ENCODE results near the gene KRT84. TPM values are rescaled to one million over a fixed set of nuclear protein-coding genes. Genes with fewer than 3 reads are reported as not detected.
"Not testable (repeated sequence)": the region's sequence is repeated elsewhere in the genome, so short reads cannot be mapped to it uniquely, and the experiment has no call there.

The KRT84 gene
- total RNA-seq, 1 experiment from 2014 or later, result not detected

GRCh38 chr12:52413782-52414345 lies 28.4 kb upstream of the KRT84 start:
- in situ Hi-C loops (cut with HindIII; ENCODE audit: low pct_unique_long_range_greater_than_20kb, low sequenced_read_pairs), result no loop called here
- no peak for DNase-seq (ENCODE audit: low read depth)

GRCh38 chr12:52413202-52413601 lies 27.8 kb upstream of the KRT84 start:
- in situ Hi-C loops (cut with HindIII; ENCODE audit: low pct_unique_long_range_greater_than_20kb, low sequenced_read_pairs), result no loop called here
- no peak for DNase-seq (ENCODE audit: low read depth)

- DNase-seq (ENCODE audit: low read depth), result no peak
- in situ Hi-C loops (cut with HindIII; ENCODE audit: low pct_unique_long_range_greater_than_20kb, low sequenced_read_pairs), result no loop called here
Observed at GRCh38 chr12:52411815-52412214, 26.4 kb upstream of the KRT84 start.

GRCh38 chr12:52410589-52411248 lies 25.3 kb upstream of the KRT84 start:
- in situ Hi-C loops (cut with HindIII; ENCODE audit: low pct_unique_long_range_greater_than_20kb, low sequenced_read_pairs), result not testable (repeated sequence)

GRCh38 chr12:52407918-52408317 lies 22.5 kb upstream of the KRT84 start:
- in situ Hi-C loops (cut with HindIII; ENCODE audit: low pct_unique_long_range_greater_than_20kb, low sequenced_read_pairs), result no loop called here
- DNase-seq (ENCODE audit: low read depth), result no peak

More at GRCh38 chr12:52410589-52411248, 25.3 kb upstream of the KRT84 start:
- not testable (repeated sequence) for DNase-seq (ENCODE audit: low read depth)

GRCh38 chr12:52405922-52406385 lies 20.5 kb upstream of the KRT84 start, which contains the start of gene KRT82:
TSS of gene KRT82 (minus strand) at chr12:52406335. CDS start at chr12:52406277, 58 bp downstream.
- in situ Hi-C loops (cut with HindIII; ENCODE audit: low pct_unique_long_range_greater_than_20kb, low sequenced_read_pairs), result no loop called here
- DNase-seq (ENCODE audit: low read depth), result no peak

GRCh38 chr12:52404951-52405350 lies 19.5 kb upstream of the KRT84 start:
- in situ Hi-C loops (cut with HindIII; ENCODE audit: low pct_unique_long_range_greater_than_20kb, low sequenced_read_pairs), result no loop called here
- no peak for DNase-seq (ENCODE audit: low read depth)

- DNase-seq (ENCODE audit: low read depth), result no peak
- in situ Hi-C loops (cut with HindIII; ENCODE audit: low pct_unique_long_range_greater_than_20kb, low sequenced_read_pairs), result no loop called here
Observed at GRCh38 chr12:52403561-52403960, 18.1 kb upstream of the KRT84 start.

- in situ Hi-C loops (cut with HindIII; ENCODE audit: low pct_unique_long_range_greater_than_20kb, low sequenced_read_pairs), result no loop called here
- no peak for DNase-seq (ENCODE audit: low read depth)
Observed at GRCh38 chr12:52402873-52403540, 17.6 kb upstream of the KRT84 start.

GRCh38 chr12:52402377-52402776 lies 16.9 kb upstream of the KRT84 start:
- in situ Hi-C loops (cut with HindIII; ENCODE audit: low pct_unique_long_range_greater_than_20kb, low sequenced_read_pairs), result no loop called here
- DNase-seq (ENCODE audit: low read depth), result no peak

- DNase-seq (ENCODE audit: low read depth), result no peak
- in situ Hi-C loops (cut with HindIII; ENCODE audit: low pct_unique_long_range_greater_than_20kb, low sequenced_read_pairs), result no loop called here
Observed at GRCh38 chr12:52401926-52402325, 16.5 kb upstream of the KRT84 start.

GRCh38 chr12:52401526-52401925 lies 16.1 kb upstream of the KRT84 start:
- in situ Hi-C loops (cut with HindIII; ENCODE audit: low pct_unique_long_range_greater_than_20kb, low sequenced_read_pairs), result no loop called here
- DNase-seq (ENCODE audit: low read depth), result no peak

GRCh38 chr12:52400906-52401305 lies 15.5 kb upstream of the KRT84 start:
- DNase-seq (ENCODE audit: low read depth), result no peak
- in situ Hi-C loops (cut with HindIII; ENCODE audit: low pct_unique_long_range_greater_than_20kb, low sequenced_read_pairs), result no loop called here

- DNase-seq (ENCODE audit: low read depth), result no peak
- in situ Hi-C loops (cut with HindIII; ENCODE audit: low pct_unique_long_range_greater_than_20kb, low sequenced_read_pairs), result no loop called here
Observed at GRCh38 chr12:52399756-52400155, 14.3 kb upstream of the KRT84 start.

GRCh38 chr12:52398176-52398575 lies 12.7 kb upstream of the KRT84 start:
- in situ Hi-C loops (cut with HindIII; ENCODE audit: low pct_unique_long_range_greater_than_20kb, low sequenced_read_pairs), result no loop called here

GRCh38 chr12:52396656-52397055 lies 11.2 kb upstream of the KRT84 start:
- in situ Hi-C loops (cut with HindIII; ENCODE audit: low pct_unique_long_range_greater_than_20kb, low sequenced_read_pairs), result no loop called here
- no peak for DNase-seq (ENCODE audit: low read depth)

More at GRCh38 chr12:52398176-52398575, 12.7 kb upstream of the KRT84 start:
- DNase-seq (ENCODE audit: low read depth), result no peak

- no peak for DNase-seq (ENCODE audit: low read depth)
- in situ Hi-C loops (cut with HindIII; ENCODE audit: low pct_unique_long_range_greater_than_20kb, low sequenced_read_pairs), result no loop called here
Observed at GRCh38 chr12:52395761-52396434, 10.4 kb upstream of the KRT84 start.

GRCh38 chr12:52394836-52395405 lies 9.5 kb upstream of the KRT84 start:
- no peak for DNase-seq (ENCODE audit: low read depth)
- in situ Hi-C loops (cut with HindIII; ENCODE audit: low pct_unique_long_range_greater_than_20kb, low sequenced_read_pairs), result no loop called here
